Bronchus fibroblast of lung (primary cell): ENCODE measurements around the gene C7orf57. TPM values are rescaled to one million over a fixed set of nuclear protein-coding genes. Genes with fewer than 3 reads are reported as not detected.

Source experiments
- total RNA-seq: library from RNA; depleted of rRNA; stranded (reverse); fragments of >200 nt; gene quantifications from 2 replicates; pipeline ENCODE4 v1.2.3, GENCODE V29; 2015

Gene C7orf57
- 0.17 TPM in 1 of 2 replicates, not detected in the other for total RNA-seq

DNA sequence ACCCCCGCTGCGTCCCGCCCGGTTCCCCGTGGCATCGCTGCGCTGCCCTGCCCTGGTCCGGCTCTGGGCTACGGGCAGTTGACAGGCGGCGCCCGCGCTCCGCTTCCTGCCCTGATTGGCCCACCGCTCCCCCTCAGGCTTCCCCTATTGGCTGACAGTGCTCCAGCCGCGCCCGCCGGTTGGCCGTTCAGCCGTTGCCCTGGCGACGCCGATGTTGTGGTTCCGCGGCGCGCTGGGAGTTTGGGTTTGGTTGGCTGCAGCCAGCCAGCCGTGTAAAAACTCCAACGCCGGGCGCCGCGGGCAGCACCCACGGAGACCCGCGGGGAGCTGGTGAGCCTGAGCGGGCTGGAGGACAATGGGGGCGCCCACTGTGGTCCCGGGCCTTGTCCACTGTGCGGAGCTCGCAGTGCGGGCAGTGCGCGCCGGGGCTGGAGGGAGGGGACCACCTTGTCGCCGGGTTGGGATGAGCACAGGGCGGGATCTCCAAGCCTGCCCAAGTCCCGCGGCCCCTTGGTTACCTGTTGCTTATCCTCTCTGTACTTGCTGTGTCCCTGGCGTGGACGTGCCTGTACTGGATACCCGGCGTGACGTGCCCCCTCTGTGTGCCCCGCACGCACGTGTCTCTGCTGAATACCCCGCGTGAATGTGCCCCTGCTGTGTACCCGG, at the start of gene C7orf57:
C7orf57 (plus strand) TSS at position 243 of the 666 bp plus-strand sequence. CDS start 766 bp downstream, outside the sequence.

DNA sequence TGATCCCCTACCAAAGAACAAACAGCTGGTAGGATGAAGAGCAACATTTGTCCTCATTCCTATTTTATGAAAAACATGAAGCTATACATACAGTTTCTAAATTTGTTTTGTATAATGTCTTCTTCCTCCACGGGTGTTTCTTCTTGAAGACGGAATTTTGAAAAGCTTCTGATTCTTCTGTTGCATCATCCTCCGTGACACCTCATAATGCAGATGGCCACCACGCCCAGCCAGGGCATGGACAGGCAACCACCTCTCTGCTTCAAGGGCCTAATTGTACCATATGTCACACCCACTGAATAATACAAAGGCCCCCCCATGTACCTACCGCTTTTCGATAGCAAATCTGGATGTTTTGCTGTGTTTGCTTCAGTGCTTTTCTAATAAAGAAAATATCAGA, 6.4 kb upstream of the C7orf57 start, which contains the start of gene SUN3:
SUN3 (minus strand) TSS at position 170 of the 400 bp plus-strand sequence; CDS start at position 1, 169 bp downstream.

DNA sequence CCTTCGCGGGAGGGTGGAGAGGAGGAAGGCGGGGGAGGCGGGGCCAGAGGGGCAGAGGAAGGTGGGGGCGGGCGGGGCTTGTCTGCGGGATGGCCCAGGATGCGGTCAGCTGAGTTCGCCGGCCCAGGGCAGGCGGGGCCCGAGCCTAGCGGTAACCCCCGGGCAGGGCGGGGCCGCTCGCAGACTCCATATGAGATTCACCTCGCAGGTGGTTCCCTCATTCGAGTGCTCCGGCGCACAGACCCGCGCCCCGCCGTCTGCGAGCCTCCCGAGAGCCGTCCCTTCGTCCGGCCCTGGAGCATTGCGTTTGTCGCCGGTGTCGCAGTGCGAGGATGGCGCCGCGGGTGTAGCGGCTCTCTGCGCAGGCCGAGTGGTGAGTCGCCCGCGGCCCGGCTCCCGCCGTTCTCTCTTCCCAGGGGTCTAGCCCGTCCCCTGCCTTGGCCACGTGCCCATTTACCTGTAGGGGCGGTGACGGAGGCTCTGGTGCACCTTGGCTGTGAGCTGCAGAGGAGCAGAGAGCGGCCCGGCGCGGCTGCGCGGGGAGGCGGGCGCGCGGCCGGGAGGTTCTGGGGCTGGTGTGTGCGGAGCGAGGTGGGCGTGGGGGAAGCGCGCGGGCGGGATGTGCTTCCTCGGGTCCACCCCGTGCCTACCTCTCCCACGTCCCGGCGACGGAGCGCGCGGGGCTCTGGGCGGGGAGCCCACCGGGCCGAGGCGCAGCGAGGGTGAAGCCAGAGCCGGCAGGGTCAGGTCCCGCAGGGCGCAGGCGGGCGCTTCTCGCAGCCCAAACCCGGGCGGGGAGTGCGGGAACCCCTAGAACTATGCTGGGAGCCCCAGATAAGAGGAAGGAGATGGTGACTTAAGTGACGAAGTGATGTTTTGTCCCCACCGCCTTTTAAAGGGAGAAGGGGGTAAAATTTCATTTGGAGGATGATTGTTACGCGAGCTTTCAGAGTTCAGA, 54.0 kb downstream of the C7orf57 start, which contains the start of gene UPP1:
UPP1 (plus strand) TSS at position 220 of the 958 bp plus-strand sequence. CDS start 5,519 bp downstream, outside the sequence.

Other genes starting within 250 kb of the C7orf57 start
- gene PKD1L1, start 87.1 kb upstream of the C7orf57 start, total RNA-seq: under 0.01 TPM in 2 replicates
- 20.5 and 24.5 TPM in 2 replicates for gene HUS1, start 55.9 kb upstream of the C7orf57 start, total RNA-seq
- gene SUN3, start 6.4 kb upstream of the C7orf57 start, total RNA-seq: not detected in 2 replicates
- gene UPP1, start 53.7 kb downstream of the C7orf57 start, total RNA-seq: 12.1 and 16.1 TPM in 2 replicates
- gene ABCA13, start 135.9 kb downstream of the C7orf57 start, total RNA-seq: under 0.01 TPM in 1 of 2 replicates, not detected in the other